WTC11 (cell line): ENCODE data around the gene VASH1. TPM values are rescaled to one million over a fixed set of nuclear protein-coding genes. Genes with fewer than 3 reads are reported as not detected.

Source experiments
- ATAC-seq: fragments of 200-7000 bp; cut with Tn5 transposase; 2 replicates; pipeline ENCODE4 v1.10.0; 2021; ENCODE audit warnings: mild to moderate bottlenecking, moderate library complexity
- CTCF ChIA-PET: fragments of 300-600 bp; sonication (Branson Sonifier 250); formaldehyde crosslinking; loops from one replicate; lab custom pipeline; 2021; ENCODE audit warnings: antibody characterized with exemption; lab: Charles Lee
- POLR2A ChIA-PET: fragments of 350-600 bp; sonication (Branson Sonifier 250); formaldehyde crosslinking; loops from one replicate; lab custom pipeline; 2021; ENCODE audit warnings: antibody characterized with exemption; lab: Charles Lee
- DNase-seq: peaks from one replicate; pipeline ENCODE4 v3.0.0; 2021; ENCODE audit warnings: low spot score
- H3K27ac Mint-ChIP-seq: 2 replicates; pipeline ENCODE4 v1.8.0; 2021; ENCODE audit warnings: mixed read lengths
- H3K27me3 Mint-ChIP-seq: 2 replicates; pipeline ENCODE4 v1.8.0; 2021; ENCODE audit warnings: low read depth, mild to moderate bottlenecking, moderate library complexity, mixed read lengths
- H3K36me3 Mint-ChIP-seq: 2 replicates; pipeline ENCODE4 v1.8.0; 2021; ENCODE audit warnings: mixed read lengths
- H3K4me1 Mint-ChIP-seq: 2 replicates; pipeline ENCODE4 v1.8.0; 2022; ENCODE audit warnings: mixed read lengths
- H3K4me3 Mint-ChIP-seq: 2 replicates; pipeline ENCODE4 v1.8.0; 2021; ENCODE audit warnings: mild to moderate bottlenecking, moderate library complexity, mixed read lengths
- H3K9me3 Mint-ChIP-seq: 2 replicates; pipeline ENCODE4 v1.8.0; 2021; ENCODE audit warnings: mixed read lengths
- CREM ChIP-seq: sonication (generic); formaldehyde crosslinking; IDR thresholded peaks from 2 replicates; pipeline ENCODE4 v1.8.1; 2022; ENCODE audit warnings: mild to moderate bottlenecking, missing genetic modification reagents, moderate library complexity
- ELF4 ChIP-seq: sonication (generic); formaldehyde crosslinking; IDR thresholded peaks from 2 replicates; pipeline ENCODE4 v1.8.1; 2022; ENCODE audit warnings: low read depth, mild to moderate bottlenecking, moderate library complexity, missing genetic modification reagents
- FOXJ3 ChIP-seq: sonication (generic); formaldehyde crosslinking; IDR thresholded peaks from 2 replicates; pipeline ENCODE4 v1.9.0; 2021; ENCODE audit warnings: missing genetic modification reagents, mild to moderate bottlenecking, borderline replicate concordance
- MYBL2 ChIP-seq: sonication (generic); formaldehyde crosslinking; IDR thresholded peaks from 2 replicates; pipeline ENCODE4 v1.8.1; 2023; ENCODE audit warnings: mild to moderate bottlenecking, moderate library complexity, missing genetic modification reagents
- NFE2L1 ChIP-seq: sonication (generic); formaldehyde crosslinking; IDR thresholded peaks from 2 replicates; pipeline ENCODE4 v1.8.1; 2023; ENCODE audit warnings: missing genetic modification reagents
- NFYB ChIP-seq: sonication (generic); formaldehyde crosslinking; conservative IDR thresholded peaks from 2 replicates; pipeline ENCODE4 v1.8.0; 2022; ENCODE audit warnings: low read depth, missing genetic modification reagents
- NR2C2 ChIP-seq: sonication (generic); formaldehyde crosslinking; IDR thresholded peaks from 2 replicates; pipeline ENCODE4 v1.8.0; 2022; ENCODE audit warnings: mild to moderate bottlenecking, missing genetic modification reagents
- NR3C1 ChIP-seq: sonication (generic); formaldehyde crosslinking; conservative IDR thresholded peaks from 2 replicates; pipeline ENCODE4 v1.8.1; 2023; ENCODE audit warnings: low read depth, mild to moderate bottlenecking, missing genetic modification reagents
- PRRX2 ChIP-seq: fragments of 250-450 bp; sonication (Bioruptor Pico); IDR thresholded peaks from 2 replicates; pipeline ENCODE4 v1.8.0; 2021; ENCODE audit warnings: mild to moderate bottlenecking
- RORB ChIP-seq: fragments of 250-450 bp; sonication (Bioruptor Pico); IDR thresholded peaks from 2 replicates; pipeline ENCODE4 v1.9.0; 2021; ENCODE audit warnings: mild to moderate bottlenecking
- TEAD4 ChIP-seq: sonication (generic); formaldehyde crosslinking; IDR thresholded peaks from 2 replicates; pipeline ENCODE4 v1.8.0; 2022; ENCODE audit warnings: mild to moderate bottlenecking, missing genetic modification reagents
- TP53 ChIP-seq: sonication (generic); formaldehyde crosslinking; IDR thresholded peaks from 2 replicates; pipeline ENCODE4 v1.8.1; 2023; ENCODE audit warnings: mild to moderate bottlenecking, missing genetic modification reagents
- ZNF263 ChIP-seq: sonication (generic); formaldehyde crosslinking; IDR thresholded peaks from 2 replicates; pipeline ENCODE4 v1.8.1; 2022; ENCODE audit warnings: low read depth, mild to moderate bottlenecking, moderate library complexity, missing genetic modification reagents
- ZNF317 ChIP-seq: sonication (generic); formaldehyde crosslinking; IDR thresholded peaks from 2 replicates; pipeline ENCODE4 v1.8.1; 2023; ENCODE audit warnings: low read depth, mild to moderate bottlenecking, moderate library complexity, missing genetic modification reagents, borderline replicate concordance
- total RNA-seq: library from RNA; stranded (reverse); gene quantifications from 3 replicates; pipeline ENCODE4 v1.2.3, GENCODE V29; 2021
- TF ChIP-seq, protein P1 (sequence below): sonication (generic); formaldehyde crosslinking; conservative IDR thresholded peaks from 2 replicates; pipeline ENCODE4 v1.8.1; 2022; ENCODE audit warnings: mild to moderate bottlenecking, missing genetic modification reagents
- TF ChIP-seq, protein P2 (sequence below): sonication (generic); formaldehyde crosslinking; IDR thresholded peaks from 2 replicates; pipeline ENCODE4 v1.8.1; 2023; ENCODE audit warnings: mild to moderate bottlenecking, missing genetic modification reagents, moderate library complexity
- TF ChIP-seq, protein P3 (sequence below): fragments of 250-450 bp; sonication (Bioruptor Pico); conservative IDR thresholded peaks from 2 replicates; pipeline ENCODE4 v1.9.0; 2021; ENCODE audit warnings: mild to moderate bottlenecking
- TF ChIP-seq, protein P4 (sequence below): sonication (generic); formaldehyde crosslinking; IDR thresholded peaks from 2 replicates; pipeline ENCODE4 v1.8.1; 2023; ENCODE audit warnings: mild to moderate bottlenecking, moderate library complexity, missing genetic modification reagents
- TF ChIP-seq, protein P5 (sequence below): sonication (generic); formaldehyde crosslinking; IDR thresholded peaks from 2 replicates; pipeline ENCODE4 v1.8.0; 2023; ENCODE audit warnings: missing genetic modification reagents
- TF ChIP-seq, protein P6 (sequence below): sonication (generic); formaldehyde crosslinking; IDR thresholded peaks from 2 replicates; pipeline ENCODE4 v1.8.0; 2022; ENCODE audit warnings: mild to moderate bottlenecking, missing genetic modification reagents

Gene VASH1
- total RNA-seq, 1 experiment from 2014 or later, result 7.2 TPM

DNA sequence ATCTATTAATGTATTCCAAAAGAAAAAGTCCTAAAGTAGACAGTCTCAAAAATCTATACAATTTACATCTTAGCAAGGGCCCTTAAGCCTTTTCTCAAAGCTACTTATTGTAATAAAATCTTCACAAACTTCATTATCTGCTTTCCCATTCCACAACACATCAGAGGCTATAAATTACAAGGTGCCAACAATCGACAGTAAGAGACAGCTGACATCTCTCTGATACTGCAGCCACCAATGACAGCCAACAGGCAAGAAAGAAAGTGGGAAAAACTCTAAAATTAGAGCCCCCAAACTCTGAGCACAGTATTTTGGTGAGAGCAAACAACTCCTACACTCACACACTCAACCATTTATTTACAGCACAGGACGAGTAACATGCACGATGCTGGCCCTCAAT lies 49.3 kb downstream of the VASH1 start:
- ATAC-seq, result no peak
- Mint-ChIP-seq H3K4me1 (peaks cover 16% of the 10 kb centered on the region), H3K4me3 (0 out of 2 replicates have a peak overlapping the region, but pooled peaks have one; percentile 10), H3K9me3 (no peaks in the 10 kb centered on the region), H3K27me3 (peaks cover 3% of the 10 kb centered on the region; the same call in 1 of the 2 replicates), H3K36me3 (peaks cover 24% of the 10 kb centered on the region), H3K27ac (peak overlapping the region; percentile 29; the same call in 1 of the 2 replicates)
- ChIA-PET POLR2A (interaction anchor here (0.9 kb wide), 1 partner anchor 15 kb away, joined by 3 read pairs; the partner anchor contains the start of gene LRRC74A), CTCF (interaction anchor here (0.5 to 2.8 kb wide), 8 partner anchors 19 to 363 kb away, joined by 3 to 24 read pairs (median 3); no protein-coding TSS in a partner anchor)
- TF ChIP-seq NR3C1 (CRISPR knock-in tag) (no peak), ELF4 (CRISPR knock-in tag) (no peak), PRRX2 (CRISPR knock-in tag) (no peak), TEAD4 (CRISPR knock-in tag) (no peak), ZNF263 (CRISPR knock-in tag) (no peak), NR2C2 (CRISPR knock-in tag) (no peak), TP53 (CRISPR knock-in tag) (no peak), MYBL2 (no peak), ZNF317 (CRISPR knock-in tag) (no peak), CREM (CRISPR knock-in tag) (no peak), NFYB (CRISPR knock-in tag) (no peak)
- TF ChIP-seq, protein P1, sequence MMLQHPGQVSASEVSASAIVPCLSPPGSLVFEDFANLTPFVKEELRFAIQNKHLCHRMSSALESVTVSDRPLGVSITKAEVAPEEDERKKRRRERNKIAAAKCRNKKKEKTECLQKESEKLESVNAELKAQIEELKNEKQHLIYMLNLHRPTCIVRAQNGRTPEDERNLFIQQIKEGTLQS (CRISPR knock-in tag), result no peak
- TF ChIP-seq, protein P2, sequence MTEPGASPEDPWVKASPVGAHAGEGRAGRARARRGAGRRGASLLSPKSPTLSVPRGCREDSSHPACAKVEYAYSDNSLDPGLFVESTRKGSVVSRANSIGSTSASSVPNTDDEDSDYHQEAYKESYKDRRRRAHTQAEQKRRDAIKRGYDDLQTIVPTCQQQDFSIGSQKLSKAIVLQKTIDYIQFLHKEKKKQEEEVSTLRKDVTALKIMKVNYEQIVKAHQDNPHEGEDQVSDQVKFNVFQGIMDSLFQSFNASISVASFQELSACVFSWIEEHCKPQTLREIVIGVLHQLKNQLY (CRISPR knock-in tag), result no peak
- TF ChIP-seq, protein P3, sequence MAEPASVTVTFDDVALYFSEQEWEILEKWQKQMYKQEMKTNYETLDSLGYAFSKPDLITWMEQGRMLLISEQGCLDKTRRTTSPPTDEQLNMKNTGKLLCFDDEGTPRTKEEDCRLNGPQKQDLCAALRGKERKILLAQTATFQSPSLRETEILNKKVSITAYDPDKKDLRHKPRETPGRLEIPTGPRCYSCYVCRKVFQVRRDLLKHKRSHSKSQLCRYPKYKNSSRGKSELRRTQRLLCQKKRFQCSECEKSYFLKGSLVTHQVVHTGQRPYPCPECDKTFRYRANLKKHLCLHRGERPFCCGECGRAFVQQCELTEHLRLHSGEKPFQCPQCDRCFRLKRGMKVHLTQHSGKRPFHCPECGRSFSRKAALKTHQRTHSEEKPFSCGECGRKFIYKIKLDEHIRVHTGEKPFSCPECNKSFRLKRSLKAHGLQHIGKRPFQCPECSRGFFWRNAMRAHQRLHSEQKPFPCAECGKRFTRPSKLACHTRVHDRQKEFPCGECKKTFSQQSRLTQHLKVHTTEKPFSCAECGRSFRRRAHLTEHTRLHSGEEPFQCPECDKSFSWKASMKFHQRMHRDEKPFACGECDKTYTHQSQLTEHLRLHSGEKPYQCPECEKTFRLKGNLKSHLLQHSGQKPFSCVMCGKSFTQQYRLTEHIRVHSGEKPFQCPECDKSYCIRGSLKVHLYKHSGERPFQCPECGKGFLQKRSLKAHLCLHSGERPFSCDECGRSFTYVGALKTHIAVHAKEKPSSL, result no peak
- TF ChIP-seq, protein P4, sequence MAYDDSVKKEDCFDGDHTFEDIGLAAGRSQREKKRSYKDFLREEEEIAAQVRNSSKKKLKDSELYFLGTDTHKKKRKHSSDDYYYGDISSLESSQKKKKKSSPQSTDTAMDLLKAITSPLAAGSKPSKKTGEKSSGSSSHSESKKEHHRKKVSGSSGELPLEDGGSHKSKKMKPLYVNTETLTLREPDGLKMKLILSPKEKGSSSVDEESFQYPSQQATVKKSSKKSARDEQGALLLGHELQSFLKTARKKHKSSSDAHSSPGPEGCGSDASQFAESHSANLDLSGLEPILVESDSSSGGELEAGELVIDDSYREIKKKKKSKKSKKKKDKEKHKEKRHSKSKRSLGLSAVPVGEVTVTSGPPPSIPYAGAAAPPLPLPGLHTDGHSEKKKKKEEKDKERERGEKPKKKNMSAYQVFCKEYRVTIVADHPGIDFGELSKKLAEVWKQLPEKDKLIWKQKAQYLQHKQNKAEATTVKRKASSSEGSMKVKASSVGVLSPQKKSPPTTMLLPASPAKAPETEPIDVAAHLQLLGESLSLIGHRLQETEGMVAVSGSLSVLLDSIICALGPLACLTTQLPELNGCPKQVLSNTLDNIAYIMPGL, result no peak
- TF ChIP-seq, protein P5, sequence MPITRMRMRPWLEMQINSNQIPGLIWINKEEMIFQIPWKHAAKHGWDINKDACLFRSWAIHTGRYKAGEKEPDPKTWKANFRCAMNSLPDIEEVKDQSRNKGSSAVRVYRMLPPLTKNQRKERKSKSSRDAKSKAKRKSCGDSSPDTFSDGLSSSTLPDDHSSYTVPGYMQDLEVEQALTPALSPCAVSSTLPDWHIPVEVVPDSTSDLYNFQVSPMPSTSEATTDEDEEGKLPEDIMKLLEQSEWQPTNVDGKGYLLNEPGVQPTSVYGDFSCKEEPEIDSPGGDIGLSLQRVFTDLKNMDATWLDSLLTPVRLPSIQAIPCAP, result no peak
- no peak for DNase-seq

DNA sequence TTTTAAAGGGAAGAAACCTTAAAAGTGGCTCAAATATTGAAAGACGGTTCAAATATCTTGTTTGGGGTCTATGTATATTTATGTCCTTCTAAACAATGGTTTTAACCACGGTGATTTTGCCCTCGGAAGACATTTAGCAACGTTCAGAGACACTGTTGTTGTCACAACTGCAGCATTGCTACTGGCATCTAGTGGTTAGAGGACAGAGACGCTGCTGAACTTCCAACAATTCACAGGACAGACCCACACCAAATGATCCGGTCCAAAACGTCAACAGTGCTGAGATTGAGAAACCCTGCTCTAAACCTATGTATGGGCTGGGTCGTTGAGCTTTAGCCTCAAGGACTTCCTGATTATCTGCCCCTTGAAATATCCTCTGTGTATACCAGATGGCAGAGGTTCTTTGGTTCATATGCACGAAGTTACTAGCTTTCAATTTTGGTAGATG lies 49.7 kb downstream of the VASH1 start:
- Mint-ChIP-seq H3K36me3 (peaks cover 20% of the 10 kb centered on the region), H3K9me3 (no peaks in the 10 kb centered on the region), H3K27me3 (peaks cover 3% of the 10 kb centered on the region; the same call in 1 of the 2 replicates), H3K27ac (no peak overlapping the region; the same call in 1 of the 2 replicates), H3K4me1 (peaks cover 16% of the 10 kb centered on the region), H3K4me3 (peak overlapping the region; percentile 92)
- CTCF ChIA-PET, result interaction anchor here (0.5 to 2.8 kb wide), 8 partner anchors 10 to 363 kb away, joined by 3 to 24 read pairs (median 3); no protein-coding TSS in a partner anchor
- DNase-seq (no peak), ATAC-seq (peak; percentile 29)
- POLR2A ChIA-PET, result no interaction called here
- TF ChIP-seq FOXJ3 (CRISPR knock-in tag) (no peak), NFE2L1 (CRISPR knock-in tag) (no peak), CREM (CRISPR knock-in tag) (no peak), RORB (CRISPR knock-in tag) (no peak)
- TF ChIP-seq, protein P6, sequence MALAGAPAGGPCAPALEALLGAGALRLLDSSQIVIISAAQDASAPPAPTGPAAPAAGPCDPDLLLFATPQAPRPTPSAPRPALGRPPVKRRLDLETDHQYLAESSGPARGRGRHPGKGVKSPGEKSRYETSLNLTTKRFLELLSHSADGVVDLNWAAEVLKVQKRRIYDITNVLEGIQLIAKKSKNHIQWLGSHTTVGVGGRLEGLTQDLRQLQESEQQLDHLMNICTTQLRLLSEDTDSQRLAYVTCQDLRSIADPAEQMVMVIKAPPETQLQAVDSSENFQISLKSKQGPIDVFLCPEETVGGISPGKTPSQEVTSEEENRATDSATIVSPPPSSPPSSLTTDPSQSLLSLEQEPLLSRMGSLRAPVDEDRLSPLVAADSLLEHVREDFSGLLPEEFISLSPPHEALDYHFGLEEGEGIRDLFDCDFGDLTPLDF (CRISPR knock-in tag), result no peak
